ENCODE measurements around the gene TFAP2A. TPM values are rescaled to one million over a fixed set of nuclear protein-coding genes. Genes with fewer than 3 reads are reported as not detected.

The TFAP2A gene
- total and polyA plus RNA-seq, 9 donors = 0.10 to 0.67 (median 0.15) TPM; not detected in 1

- no peaks in the 10 kb centered on the region for H3K36me3 ChIP-seq
- peaks cover 15% of the 10 kb centered on the region for H3K27me3 ChIP-seq
- H3K27ac ChIP-seq = no peak overlapping the region
- TF ChIP-seq EP300 (IDR thresholded peaks at IDR 0.05) = no peak
- no peak for TF ChIP-seq CTCF (IDR thresholded peaks at IDR 0.05)
- TF ChIP-seq POLR2A (IDR thresholded peaks at IDR 0.05) = no peak
- intact Hi-C loops (cut with DNase I) = no loop called here
- H3K4me1 ChIP-seq (ENCODE audit: insufficient read depth) = peaks cover 5% of the 10 kb centered on the region
- 2 to 4% (median 2%) methylated on average over 56 of the region's 56 CpGs for WGBS, 3 donors
- DNase-seq = no peak
- H3K4me3 ChIP-seq = no peak overlapping the region
- H3K9me3 ChIP-seq = peaks cover 0 to 7% of the 10 kb centered on the region in 2 donors
Observed at GRCh38 chr6:10418862-10419748, 4.2 kb upstream of the TFAP2A start.

- Histone ChIP-seq H3K27me3 (peaks cover 15% of the 10 kb centered on the region), H3K4me3 (no peak overlapping the region), H3K36me3 (no peaks in the 10 kb centered on the region), H3K27ac (no peak overlapping the region), H3K4me1 (ENCODE audit: insufficient read depth) (peaks cover 9% of the 10 kb centered on the region), H3K9me3 (peaks cover 0 to 7% of the 10 kb centered on the region in 2 donors)
- 37 to 44% (median 39%) methylated on average over 18 of the region's 18 CpGs for WGBS, 3 donors
- intact Hi-C loops (cut with DNase I) = no loop called here
- no peak for DNase-seq
- TF ChIP-seq POLR2A (IDR thresholded peaks at IDR 0.05) (no peak), CTCF (IDR thresholded peaks at IDR 0.05) (no peak), EP300 (IDR thresholded peaks at IDR 0.05) (no peak)
Observed at GRCh38 chr6:10418361-10418861, 3.5 kb upstream of the TFAP2A start.

GRCh38 chr6:10417681-10418104 is 2.8 kb upstream of the TFAP2A start:
- DNase-seq = no peak
- Histone ChIP-seq H3K9me3 (peaks cover 0 to 7% of the 10 kb centered on the region in 2 donors), H3K36me3 (no peaks in the 10 kb centered on the region), H3K27ac (no peak overlapping the region), H3K4me1 (ENCODE audit: insufficient read depth) (peaks cover 14% of the 10 kb centered on the region), H3K4me3 (no peak overlapping the region), H3K27me3 (peaks cover 15% of the 10 kb centered on the region)
- TF ChIP-seq POLR2A (IDR thresholded peaks at IDR 0.05) (no peak), EP300 (IDR thresholded peaks at IDR 0.05) (no peak), CTCF (IDR thresholded peaks at IDR 0.05) (no peak)
- intact Hi-C loops (cut with DNase I) = no loop called here
- 38 to 41% (median 39%) methylated on average over 18 of the region's 18 CpGs for WGBS, 3 donors

GRCh38 chr6:10416863-10417641 is 2.2 kb upstream of the TFAP2A start:
- 6 to 10% (median 8%) methylated on average over 48 of the region's 48 CpGs for WGBS, 3 donors
- H3K9me3 ChIP-seq = peaks cover 0 to 7% of the 10 kb centered on the region in 2 donors
- H3K27ac ChIP-seq = no peak overlapping the region
- peaks cover 14% of the 10 kb centered on the region for H3K4me1 ChIP-seq (ENCODE audit: insufficient read depth)
- intact Hi-C loops (cut with DNase I) = no loop called here
- H3K4me3 ChIP-seq = no peak overlapping the region
- no peaks in the 10 kb centered on the region for H3K36me3 ChIP-seq
- H3K27me3 ChIP-seq = peaks cover 15% of the 10 kb centered on the region
- TF ChIP-seq CTCF (IDR thresholded peaks at IDR 0.05) = no peak
- no peak for TF ChIP-seq POLR2A (IDR thresholded peaks at IDR 0.05)
- TF ChIP-seq EP300 (IDR thresholded peaks at IDR 0.05) = no peak
- no peak for DNase-seq

Data from ovary (tissue), 9 donors.